ENCODE measurements around the gene TRIM10. TPM values are rescaled to one million over a fixed set of nuclear protein-coding genes. Genes with fewer than 3 reads are reported as not detected.
A peak's percentile ranks its signal among the peaks of the same experiment; 100 is the strongest.

The TRIM10 gene
- 1 to 10 TPM; 3.9 to 7.8 (median 5.3) TPM for total RNA-seq
- long read RNA-seq, donor 1, transcript TRIM10-204 (7 exons, 3,546 nt): major isoform, 5 of 9 reads
- long read RNA-seq, donor 1, partial matches to known transcripts: 1 of 9 reads
- long read RNA-seq, donor 1, other reads (novel, unspliced or antisense): 3 of 9 reads
- long read RNA-seq, donor 2, partial matches to known transcripts: 0 of 1 reads
- long read RNA-seq, donor 2, other reads (novel, unspliced or antisense): 1 of 1 reads

- Histone ChIP-seq H3K9me3 (no peaks in the 10 kb centered on the region), H3K4me3 (no peak within 1 kb of the TSS), H3K36me3 (ENCODE audit: low read depth) (no peaks in the 10 kb centered on the region), H3K4me1 (ENCODE audit: low read depth) (peaks cover 13% of the 10 kb centered on the region)
- intact Hi-C loops (cut with DNase I, micrococcal nuclease): no loop called here
- no peak for ATAC-seq
- TF ChIP-seq CTCF (IDR thresholded peaks at IDR 0.05): no peak
- no peak for DNase-seq
These were observed at the start of gene TRIM10 for GRCh38 chr6:30160785-30161531. TRIM10 (minus strand) TSS chr6:30161211; CDS start chr6:30160858, 353 bp downstream.

- no peak for TF ChIP-seq CTCF (IDR thresholded peaks at IDR 0.05)
- H3K4me3 ChIP-seq: no peak overlapping the region
- no peaks in the 10 kb centered on the region for H3K9me3 ChIP-seq
- no peaks in the 10 kb centered on the region for H3K36me3 ChIP-seq (ENCODE audit: low read depth)
- DNase-seq (peak in 2 of 3 donors; percentile 38 to 48), ATAC-seq (peak; percentile 74)
- intact Hi-C loops (cut with DNase I, micrococcal nuclease): no loop called here
- H3K4me1 ChIP-seq (ENCODE audit: low read depth): peaks cover 53% of the 10 kb centered on the region
These were observed 46.7 kb upstream of the TRIM10 start for GRCh38 chr6:30207619-30208295.

- TF ChIP-seq CTCF (IDR thresholded peaks at IDR 0.05): no peak
- peak; percentile 83 for ATAC-seq
- H3K4me1 ChIP-seq (ENCODE audit: low read depth): peaks cover 59% of the 10 kb centered on the region
- H3K9me3 ChIP-seq: no peaks in the 10 kb centered on the region
- no peak overlapping the region for H3K4me3 ChIP-seq
- intact Hi-C loops (cut with DNase I, micrococcal nuclease): no loop called here
- DNase-seq: peak in 2 of 3 donors; percentile 26 to 41
- H3K36me3 ChIP-seq (ENCODE audit: low read depth): no peaks in the 10 kb centered on the region
These were observed 46.0 kb upstream of the TRIM10 start for GRCh38 chr6:30206799-30207618.

- Histone ChIP-seq H3K36me3 (ENCODE audit: low read depth) (no peaks in the 10 kb centered on the region), H3K9me3 (no peaks in the 10 kb centered on the region), H3K4me3 (no peak overlapping the region), H3K4me1 (ENCODE audit: low read depth) (peaks cover 59% of the 10 kb centered on the region)
- ATAC-seq: no peak
- DNase-seq: no peak
- intact Hi-C loops (cut with DNase I, micrococcal nuclease): no loop called here
- TF ChIP-seq CTCF (IDR thresholded peaks at IDR 0.05): no peak
These were observed 45.1 kb upstream of the TRIM10 start for GRCh38 chr6:30206152-30206551.

- Histone ChIP-seq H3K4me3 (no peak overlapping the region), H3K4me1 (ENCODE audit: low read depth) (peaks cover 48% of the 10 kb centered on the region), H3K36me3 (ENCODE audit: low read depth) (no peaks in the 10 kb centered on the region), H3K9me3 (no peaks in the 10 kb centered on the region)
- no peak for TF ChIP-seq CTCF (IDR thresholded peaks at IDR 0.05)
- DNase-seq (no peak), ATAC-seq (no peak)
- intact Hi-C loops (cut with DNase I, micrococcal nuclease): no loop called here
These were observed 43.1 kb upstream of the TRIM10 start for GRCh38 chr6:30204116-30204515.
